Trophoblast cell (in vitro differentiated cells and primary cell): ENCODE results near the gene PMS1.

Experiments
- DNase-seq, 2 donors: peaks; one replicate each; pipeline ENCODE4 v3.0.0-alpha.2; 2016
- H2AFZ ChIP-seq: 2 replicates; pipeline ENCODE4 v1.6.1; 2013; ENCODE audit warnings: low read length, moderate library complexity, mild to moderate bottlenecking; ENCODE audit not compliant: insufficient read depth, poor library complexity
- H2AK5ac ChIP-seq: 2 replicates; pipeline ENCODE4 v1.6.1; 2013; ENCODE audit warnings: mild to moderate bottlenecking, low read length
- H2BK120ac ChIP-seq: 2 replicates; pipeline ENCODE4 v1.6.1; 2013; ENCODE audit warnings: low read length, mild to moderate bottlenecking, moderate library complexity; ENCODE audit not compliant: insufficient read depth, poor library complexity
- H2BK12ac ChIP-seq: 2 replicates; pipeline ENCODE4 v1.6.1; 2013; ENCODE audit warnings: mild to moderate bottlenecking, low read length, moderate library complexity
- H2BK5ac ChIP-seq: 2 replicates; pipeline ENCODE4 v1.6.1; 2013; ENCODE audit warnings: low read length, low read depth, moderate library complexity, mild to moderate bottlenecking; ENCODE audit not compliant: poor library complexity
- H3K14ac ChIP-seq: 2 replicates; pipeline ENCODE4 v1.6.1; 2013; ENCODE audit warnings: mild to moderate bottlenecking, low read length
- H3K18ac ChIP-seq: 2 replicates; pipeline ENCODE4 v1.6.1; 2013; ENCODE audit warnings: mild to moderate bottlenecking, low read length
- H3K23ac ChIP-seq: 2 replicates; pipeline ENCODE4 v1.6.1; 2013; ENCODE audit warnings: low read length
- H3K27ac ChIP-seq: 2 replicates; pipeline ENCODE4 v1.5.1; 2013; ENCODE audit warnings: low read depth, mild to moderate bottlenecking, inconsistent platforms, low read length, moderate library complexity
- H3K27me3 ChIP-seq: 2 replicates; pipeline ENCODE4 v1.6.1; 2013; ENCODE audit warnings: inconsistent platforms, mild to moderate bottlenecking, low read length, moderate library complexity; ENCODE audit not compliant: insufficient read depth
- H3K36me3 ChIP-seq, 2 experiments: 1 replicate in 1 of 2; 2 replicates in 1 of 2; pipeline ENCODE4 v1.6.1; 2013; ENCODE audit warnings: low read length in 2 of 2, mild to moderate bottlenecking in 2 of 2, moderate library complexity in 1 of 2; ENCODE audit not compliant: insufficient read depth in 2 of 2, control insufficient read depth in 1 of 2
- H3K4ac ChIP-seq: 2 replicates; pipeline ENCODE4 v1.6.1; 2013; ENCODE audit warnings: low read depth, mild to moderate bottlenecking, low read length, moderate library complexity
- H3K4me1 ChIP-seq, 2 experiments: 1 replicate in 1 of 2; 2 replicates in 1 of 2; pipeline ENCODE4 v1.6.1; 2013; ENCODE audit warnings: low read length in 2 of 2, mild to moderate bottlenecking in 2 of 2, moderate library complexity in 1 of 2; ENCODE audit not compliant: insufficient read depth in 2 of 2, control insufficient read depth in 1 of 2
- H3K4me2 ChIP-seq: 2 replicates; pipeline ENCODE4 v1.6.1; 2013; ENCODE audit warnings: inconsistent platforms, mild to moderate bottlenecking, low read length, moderate library complexity
- H3K4me3 ChIP-seq: 2 replicates; pipeline ENCODE4 v1.5.1; 2013; ENCODE audit warnings: mild to moderate bottlenecking, low read depth, low read length, inconsistent platforms
- H3K79me1 ChIP-seq: one replicate; pipeline ENCODE4 v1.6.1; 2013; ENCODE audit warnings: low read length
- H3K79me2 ChIP-seq: 2 replicates; pipeline ENCODE4 v1.6.1; 2013; ENCODE audit warnings: low read length, mild to moderate bottlenecking; ENCODE audit not compliant: control insufficient read depth, insufficient read depth, poor library complexity
- H3K9ac ChIP-seq: 2 replicates; pipeline ENCODE4 v1.6.1; 2013; ENCODE audit warnings: mild to moderate bottlenecking, low read length
- H3K9me3 ChIP-seq: 2 replicates; pipeline ENCODE4 v1.6.1; 2013; ENCODE audit warnings: low read depth, mild to moderate bottlenecking, control low read depth, inconsistent platforms, low read length; ENCODE audit not compliant: insufficient read depth
- H4K12ac ChIP-seq: 2 replicates; pipeline ENCODE4 v1.6.1; 2013; ENCODE audit warnings: low read depth, mild to moderate bottlenecking, low read length, moderate library complexity
- H4K8ac ChIP-seq: 2 replicates; pipeline ENCODE4 v1.6.1; 2013; ENCODE audit warnings: low read depth, mild to moderate bottlenecking, low read length, moderate library complexity
- H4K91ac ChIP-seq: one replicate; pipeline ENCODE4 v1.6.1; 2013; ENCODE audit warnings: low read depth, mild to moderate bottlenecking, low read length, moderate library complexity
- WGBS: extraction: QIAGEN DNeasy Blood & Tissue Kit; methylation state at CpG from one replicate; pipeline ENCODE4 v1.1.7; 2013; ENCODE audit warnings: missing lambda C conversion rate; ENCODE audit not compliant: insufficient read length, insufficient coverage; ENCODE audit errors: extremely low coverage; 5-methylcytosine and 5-hydroxymethylcytosine counted together

PMS1 gene

GRCh38 chr2:189794310-189794709, 10.1 kb downstream of the PMS1 start:
- H3K4me1 ChIP-seq: no peaks in the 10 kb centered on the region
- no peak overlapping the region for H3K23ac ChIP-seq
- no peak overlapping the region for H3K18ac ChIP-seq
- no peaks in the 10 kb centered on the region for H3K79me1 ChIP-seq
- no peak overlapping the region for H3K27ac ChIP-seq
- no peak overlapping the region for H4K12ac ChIP-seq
- H3K27me3 ChIP-seq: no peaks in the 10 kb centered on the region
- peaks cover 6 to 10% of the 10 kb centered on the region in 2 experiments for H3K36me3 ChIP-seq
- H2BK12ac ChIP-seq: no peak overlapping the region
- no peak overlapping the region for H4K8ac ChIP-seq
- H3K9ac ChIP-seq: no peak overlapping the region
- H3K9me3 ChIP-seq: no peaks in the 10 kb centered on the region
- no peak overlapping the region for H2BK120ac ChIP-seq
- no peaks in the 10 kb centered on the region for H3K79me2 ChIP-seq
- H3K4me3 ChIP-seq: no peak overlapping the region
- no peak for DNase-seq
- H2AFZ ChIP-seq: no peak overlapping the region
- H3K4me2 ChIP-seq: no peak overlapping the region
- H3K14ac ChIP-seq: no peak overlapping the region
- H3K4ac ChIP-seq: no peak overlapping the region
- WGBS: no CpG with 5 or more reads among the region's 1 CpG
- H2AK5ac ChIP-seq: no peak overlapping the region
- no peak overlapping the region for H2BK5ac ChIP-seq
- H4K91ac ChIP-seq: no peak overlapping the region

- Histone ChIP-seq H3K4ac (no peak overlapping the region), H3K27ac (no peak overlapping the region), H3K4me2 (no peak overlapping the region), H3K23ac (no peak overlapping the region), H4K91ac (no peak overlapping the region), H3K4me1 (no peaks in the 10 kb centered on the region), H2AFZ (no peak overlapping the region), H3K9me3 (no peaks in the 10 kb centered on the region), H3K9ac (no peak overlapping the region), H2AK5ac (no peak overlapping the region), H2BK5ac (no peak overlapping the region), H3K36me3 (peaks cover 8 to 10% of the 10 kb centered on the region in 2 experiments), H4K8ac (no peak overlapping the region), H3K79me2 (no peaks in the 10 kb centered on the region), H4K12ac (no peak overlapping the region), H3K79me1 (no peaks in the 10 kb centered on the region), H3K27me3 (no peaks in the 10 kb centered on the region), H2BK12ac (no peak overlapping the region), H2BK120ac (no peak overlapping the region), H3K14ac (no peak overlapping the region), H3K4me3 (no peak overlapping the region), H3K18ac (no peak overlapping the region)
- DNase-seq: no peak
- WGBS: no CpG with 5 or more reads among the region's 6 CpGs
Observed at GRCh38 chr2:189797902-189798301, 13.7 kb downstream of the PMS1 start.

- Histone ChIP-seq H3K9me3 (no peaks in the 10 kb centered on the region), H3K79me2 (no peaks in the 10 kb centered on the region), H4K12ac (no peak overlapping the region), H3K4me3 (no peak overlapping the region), H2AFZ (no peak overlapping the region), H3K4ac (no peak overlapping the region), H2BK12ac (no peak overlapping the region), H2AK5ac (no peak overlapping the region), H2BK120ac (no peak overlapping the region), H3K18ac (no peak overlapping the region), H4K8ac (no peak overlapping the region), H3K4me2 (no peak overlapping the region), H3K4me1 (no peaks in the 10 kb centered on the region), H3K79me1 (no peaks in the 10 kb centered on the region), H4K91ac (no peak overlapping the region), H2BK5ac (no peak overlapping the region), H3K36me3 (peaks cover 7 to 10% of the 10 kb centered on the region in 2 experiments), H3K27me3 (no peaks in the 10 kb centered on the region), H3K23ac (no peak overlapping the region), H3K14ac (no peak overlapping the region), H3K27ac (no peak overlapping the region), H3K9ac (no peak overlapping the region)
- DNase-seq: peak in 1 of 2 donors; percentile 38
- no CpG with 5 or more reads among the region's 4 CpGs for WGBS
Observed at GRCh38 chr2:189798312-189799029, 14.2 kb downstream of the PMS1 start.

- Histone ChIP-seq H3K4me2 (no peak overlapping the region), H2BK5ac (no peak overlapping the region), H3K4ac (no peak overlapping the region)
Observed at GRCh38 chr2:189799030-189799331, 14.7 kb downstream of the PMS1 start.

More at GRCh38 chr2:189799030-189799331, 14.7 kb downstream of the PMS1 start:
- no peak overlapping the region for H3K14ac ChIP-seq
- no peaks in the 10 kb centered on the region for H3K9me3 ChIP-seq
- DNase-seq: no peak
- H3K9ac ChIP-seq: no peak overlapping the region
- H3K36me3 ChIP-seq: peaks cover 7 to 8% of the 10 kb centered on the region in 2 experiments
- H3K4me1 ChIP-seq: no peaks in the 10 kb centered on the region
- H3K23ac ChIP-seq: no peak overlapping the region
- H2AK5ac ChIP-seq: no peak overlapping the region
- H2BK120ac ChIP-seq: no peak overlapping the region
- no peak overlapping the region for H3K18ac ChIP-seq
- H4K91ac ChIP-seq: no peak overlapping the region
- H2AFZ ChIP-seq: no peak overlapping the region
- no peak overlapping the region for H3K4me3 ChIP-seq
- H3K27me3 ChIP-seq: no peaks in the 10 kb centered on the region
- H4K12ac ChIP-seq: no peak overlapping the region
- H3K27ac ChIP-seq: no peak overlapping the region
- no peaks in the 10 kb centered on the region for H3K79me1 ChIP-seq
- H4K8ac ChIP-seq: no peak overlapping the region
- H2BK12ac ChIP-seq: no peak overlapping the region
- H3K79me2 ChIP-seq: no peaks in the 10 kb centered on the region
